ENCODE data around the gene DCTN5. TPM values are rescaled to one million over a fixed set of nuclear protein-coding genes. Genes with fewer than 3 reads are reported as not detected.
"Not testable (repeated sequence)": the region's sequence is repeated elsewhere in the genome, so short reads cannot be mapped to it uniquely, and the experiment has no call there.

Gene DCTN5
- total RNA-seq, 2 donors from 2014 or later = 61.5 to 62.1 TPM

- peak overlapping the region in 1 of 2 donors; percentile 93 for H3K9ac ChIP-seq (ENCODE audit: low read depth in 2 of 2, low read length in 2 of 2)
- no peak overlapping the region for H3K27ac ChIP-seq
- H3K4me3 ChIP-seq = no peak overlapping the region
- H3K36me3 ChIP-seq = peaks cover 5% of the 10 kb centered on the region
- TF ChIP-seq CTCF (IDR thresholded peaks at IDR 0.05) = no peak
- DNase-seq = no peak
- H3K27me3 ChIP-seq = no peaks in the 10 kb centered on the region
- no peaks in the 10 kb centered on the region for H3K9me3 ChIP-seq
- intact Hi-C loops (cut with DNase I) = no loop called here
- no peaks in the 10 kb centered on the region for H3K4me1 ChIP-seq
These were observed 69.2 kb downstream of the DCTN5 start for GRCh38 chr16:23710504-23710903.

GRCh38 chr16:23711785-23712184 is 70.5 kb downstream of the DCTN5 start:
- intact Hi-C loops (cut with DNase I) = no loop called here
- peak overlapping the region; percentile 27 to 93 for H3K9ac ChIP-seq (ENCODE audit: low read depth in 2 of 2, low read length in 2 of 2)
- no peaks in the 10 kb centered on the region for H3K27me3 ChIP-seq
- peaks cover 2% of the 10 kb centered on the region for H3K36me3 ChIP-seq
- peak overlapping the region; percentile 59 for H3K4me3 ChIP-seq
- no peaks in the 10 kb centered on the region for H3K4me1 ChIP-seq
- H3K9me3 ChIP-seq = no peaks in the 10 kb centered on the region
- TF ChIP-seq CTCF (IDR thresholded peaks at IDR 0.05) = no peak
- DNase-seq = peak; percentile 82
- H3K27ac ChIP-seq = peak overlapping the region; percentile 72

GRCh38 chr16:23712976-23713375 is 71.7 kb downstream of the DCTN5 start, which contains the start of gene ERN2:
Gene ERN2, minus strand, starts transcription at chr16:23713222. Its CDS starts 35 bp downstream, at chr16:23713187.
- Histone ChIP-seq H3K36me3 (no peaks in the 10 kb centered on the region), H3K27ac (peak within 1 kb of the TSS; percentile 72), H3K27me3 (no peaks in the 10 kb centered on the region), H3K9ac (ENCODE audit: low read depth in 2 of 2, low read length in 2 of 2) (peak within 1 kb of the TSS; percentile 81 to 93), H3K4me3 (peak within 1 kb of the TSS; percentile 59), H3K4me1 (no peaks in the 10 kb centered on the region), H3K9me3 (no peaks in the 10 kb centered on the region)
- DNase-seq = peak; percentile 87
- TF ChIP-seq CTCF (IDR thresholded peaks at IDR 0.05) = no peak
- intact Hi-C loops (cut with DNase I) = no loop called here

GRCh38 chr16:23716484-23716883 is 75.2 kb downstream of the DCTN5 start:
- no peak overlapping the region for H3K4me3 ChIP-seq
- no peaks in the 10 kb centered on the region for H3K36me3 ChIP-seq
- DNase-seq = no peak
- no peaks in the 10 kb centered on the region for H3K4me1 ChIP-seq
- H3K9me3 ChIP-seq = no peaks in the 10 kb centered on the region
- TF ChIP-seq CTCF (IDR thresholded peaks at IDR 0.05) = no peak
- no peak overlapping the region for H3K9ac ChIP-seq (ENCODE audit: low read depth in 2 of 2, low read length in 2 of 2)
- intact Hi-C loops (cut with DNase I) = no loop called here
- no peak overlapping the region for H3K27ac ChIP-seq
- no peaks in the 10 kb centered on the region for H3K27me3 ChIP-seq

GRCh38 chr16:23722613-23723240 is 81.5 kb downstream of the DCTN5 start:
- DNase-seq; intact Hi-C loops (cut with DNase I); H3K36me3 ChIP-seq; H3K27ac ChIP-seq; H3K4me1 ChIP-seq; H3K27me3 ChIP-seq; H3K9ac ChIP-seq (ENCODE audit: low read depth in 2 of 2, low read length in 2 of 2); H3K9me3 ChIP-seq; H3K4me3 ChIP-seq: not testable (repeated sequence)

- no peak for TF ChIP-seq CTCF (IDR thresholded peaks at IDR 0.05)
- H3K9ac ChIP-seq (ENCODE audit: low read depth in 2 of 2, low read length in 2 of 2) = no peak overlapping the region
- no peaks in the 10 kb centered on the region for H3K9me3 ChIP-seq
- H3K36me3 ChIP-seq = no peaks in the 10 kb centered on the region
- H3K4me1 ChIP-seq = no peaks in the 10 kb centered on the region
- intact Hi-C loops (cut with DNase I) = no loop called here
- H3K27ac ChIP-seq = no peak overlapping the region
- H3K27me3 ChIP-seq = no peaks in the 10 kb centered on the region
- no peak for DNase-seq
- H3K4me3 ChIP-seq = no peak overlapping the region
These were observed 83.0 kb downstream of the DCTN5 start for GRCh38 chr16:23724096-23724784.
